Suppressor macrophage treated with lipopolysaccharide for 1 hour (primary cell): ENCODE data around the gene MEN1.
"Not testable (repeated sequence)": the region's sequence is repeated elsewhere in the genome, so short reads cannot be mapped to it uniquely, and the experiment has no call there.

ENCODE experiments used
- DNase-seq, 3 donors: peaks; one replicate each; pipeline ENCODE4 v3.0.0-alpha.2; 2020 to 2022

MEN1 gene

GRCh38 chr11:64845776-64846129, 35.4 kb upstream of the MEN1 start:
- DNase-seq = not testable (repeated sequence)

GRCh38 chr11:64845129-64845775, 34.9 kb upstream of the MEN1 start:
- peak in 2 of 3 donors; percentile 17 to 36 for DNase-seq

GRCh38 chr11:64844330-64845128, 34.2 kb upstream of the MEN1 start, which contains the start of gene CDC42BPG:
CDC42BPG (minus strand) TSS chr11:64844653; CDS start chr11:64844569, 84 bp downstream.
- DNase-seq = peak; percentile 80 to 91 (median 81)

- DNase-seq = no peak
Measured at GRCh38 chr11:64843686-64844329, 33.5 kb upstream of the MEN1 start.

- no peak for DNase-seq
Measured at GRCh38 chr11:64842851-64843685, 32.7 kb upstream of the MEN1 start.

- DNase-seq = no peak
Measured at GRCh38 chr11:64842366-64842759, 32.0 kb upstream of the MEN1 start.

- no peak for DNase-seq
Measured at GRCh38 chr11:64841592-64842365, 31.4 kb upstream of the MEN1 start.

- DNase-seq = no peak
Measured at GRCh38 chr11:64839887-64840782, 29.8 kb upstream of the MEN1 start.

GRCh38 chr11:64839335-64839734, 29.0 kb upstream of the MEN1 start:
- no peak for DNase-seq

- DNase-seq = no peak
Measured at GRCh38 chr11:64838600-64839334, 28.4 kb upstream of the MEN1 start.

GRCh38 chr11:64837887-64838351, 27.6 kb upstream of the MEN1 start:
- no peak for DNase-seq

- no peak for DNase-seq
Measured at GRCh38 chr11:64836448-64837072, 26.2 kb upstream of the MEN1 start.

GRCh38 chr11:64835616-64836447, 25.5 kb upstream of the MEN1 start:
- no peak for DNase-seq

GRCh38 chr11:64834723-64835615, 24.6 kb upstream of the MEN1 start:
- DNase-seq = no peak

- DNase-seq = no peak
Measured at GRCh38 chr11:64834031-64834722, 23.8 kb upstream of the MEN1 start.

- DNase-seq = no peak
Measured at GRCh38 chr11:64833509-64833908, 23.2 kb upstream of the MEN1 start.

GRCh38 chr11:64833198-64833502, 22.8 kb upstream of the MEN1 start:
- no peak for DNase-seq
